HG03442 (cell line): ENCODE data around the gene GPR18.
"Not testable (repeated sequence)": the region's sequence is repeated elsewhere in the genome, so short reads cannot be mapped to it uniquely, and the experiment has no call there.

Experiments
- ATAC-seq: cut with Tn5 transposase; IDR thresholded peaks from one replicate; pipeline ENCODE4 v1.9.1; 2021; ENCODE audit warnings: mild to moderate bottlenecking, moderate library complexity; ENCODE audit not compliant: unreplicated experiment

The GPR18 gene

DNA sequence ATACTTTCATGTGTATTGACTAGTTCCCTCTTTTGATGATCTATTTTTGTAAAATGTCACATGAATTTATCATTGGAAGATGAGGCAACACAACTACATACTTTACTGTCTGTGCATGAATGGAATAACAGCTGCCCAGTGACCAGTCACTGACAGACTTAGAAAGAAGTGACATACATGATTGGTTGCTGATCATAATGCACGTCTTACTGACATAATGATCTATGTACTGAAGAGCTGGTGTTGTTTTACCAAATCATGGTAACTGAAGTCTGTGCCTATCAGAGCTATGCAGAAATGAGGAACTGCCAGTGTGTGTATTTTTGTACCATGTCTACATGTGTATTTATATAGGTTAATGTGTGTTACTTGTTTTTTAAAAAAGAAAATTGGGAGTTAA lies 26.5 kb downstream of the GPR18 start:
- no peak for ATAC-seq

DNA sequence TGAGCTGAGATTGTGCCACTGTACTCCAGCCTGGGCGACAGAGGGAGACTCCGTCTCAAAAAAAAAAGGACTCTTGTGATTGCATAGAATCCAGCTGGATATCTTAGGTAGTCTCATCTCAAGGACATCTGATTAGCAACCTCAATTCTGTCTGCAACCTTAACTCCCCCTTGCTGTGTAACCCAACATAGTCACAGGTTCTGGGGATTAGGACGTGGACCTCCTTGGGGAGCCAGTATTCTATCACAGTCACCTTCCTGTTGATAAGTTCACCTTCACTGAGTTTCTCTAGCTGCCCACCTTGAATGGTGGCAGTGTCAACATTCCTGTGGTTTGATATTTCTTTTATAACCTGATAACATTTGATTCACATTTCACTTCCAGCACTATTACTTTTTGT lies 27.2 kb downstream of the GPR18 start:
- ATAC-seq: no peak

- not testable (repeated sequence) for ATAC-seq
Measured at GRCh38 chr13:99230588-99230987, 27.6 kb downstream of the GPR18 start.

- peak; percentile 92 for ATAC-seq
Measured at GRCh38 chr13:99228737-99229691, 29.2 kb downstream of the GPR18 start.

- no peak for ATAC-seq
Measured at GRCh38 chr13:99227909-99228688, 30.1 kb downstream of the GPR18 start.

DNA sequence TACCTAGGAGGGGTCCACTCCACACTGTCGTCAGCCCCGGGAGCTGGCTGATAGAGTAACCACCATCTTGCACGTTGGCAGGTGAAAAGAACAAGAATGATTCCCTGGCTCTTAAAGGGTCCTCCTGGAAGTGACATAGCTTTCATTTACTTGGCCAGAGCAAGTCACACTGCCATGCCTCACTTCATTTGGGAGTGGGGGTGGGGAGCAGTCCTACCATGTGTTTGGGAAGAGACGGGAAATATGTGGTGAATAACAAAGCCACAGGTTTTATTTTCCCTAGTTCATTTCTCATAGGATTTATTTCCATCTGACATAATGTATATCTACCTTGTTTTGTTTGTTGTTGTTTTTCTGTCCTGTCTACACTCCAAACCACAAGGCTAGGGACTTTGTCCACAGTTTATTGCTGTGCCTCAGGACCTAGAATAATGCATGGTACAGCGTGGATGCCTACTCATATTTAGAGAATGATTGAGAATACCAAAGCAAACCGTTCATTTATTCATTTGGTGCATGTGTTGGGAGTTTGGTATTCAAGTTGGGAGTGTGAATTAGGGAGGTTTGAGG lies 30.8 kb downstream of the GPR18 start:
- no peak for ATAC-seq

DNA sequence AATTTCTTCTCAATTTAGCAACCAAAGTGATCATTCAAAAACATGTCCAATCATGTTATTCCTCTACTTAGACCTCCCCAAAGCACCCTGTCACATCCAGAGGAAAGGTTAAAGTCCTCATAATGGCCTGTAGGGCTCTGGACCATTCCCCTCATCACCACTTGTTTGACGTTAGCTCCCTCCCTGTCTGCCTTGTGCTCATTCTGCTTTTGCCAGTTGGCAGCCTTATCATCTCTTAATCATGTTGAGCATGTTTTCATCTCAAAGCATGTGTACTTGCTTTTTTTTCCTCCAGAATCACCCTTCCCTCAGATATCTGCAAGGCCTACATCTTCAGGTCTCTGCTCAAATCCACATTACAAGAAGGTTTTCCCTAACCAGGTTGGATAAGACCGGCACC lies 31.7 kb downstream of the GPR18 start:
- ATAC-seq: no peak

- ATAC-seq: no peak
Measured at GRCh38 chr13:99225078-99225477, 33.1 kb downstream of the GPR18 start.

GRCh38 chr13:99224021-99224420 lies 34.2 kb downstream of the GPR18 start:
- no peak for ATAC-seq

- no peak for ATAC-seq
Measured at GRCh38 chr13:99223587-99223986, 34.6 kb downstream of the GPR18 start.

GRCh38 chr13:99221567-99222239 lies 36.5 kb downstream of the GPR18 start:
- no peak for ATAC-seq

DNA sequence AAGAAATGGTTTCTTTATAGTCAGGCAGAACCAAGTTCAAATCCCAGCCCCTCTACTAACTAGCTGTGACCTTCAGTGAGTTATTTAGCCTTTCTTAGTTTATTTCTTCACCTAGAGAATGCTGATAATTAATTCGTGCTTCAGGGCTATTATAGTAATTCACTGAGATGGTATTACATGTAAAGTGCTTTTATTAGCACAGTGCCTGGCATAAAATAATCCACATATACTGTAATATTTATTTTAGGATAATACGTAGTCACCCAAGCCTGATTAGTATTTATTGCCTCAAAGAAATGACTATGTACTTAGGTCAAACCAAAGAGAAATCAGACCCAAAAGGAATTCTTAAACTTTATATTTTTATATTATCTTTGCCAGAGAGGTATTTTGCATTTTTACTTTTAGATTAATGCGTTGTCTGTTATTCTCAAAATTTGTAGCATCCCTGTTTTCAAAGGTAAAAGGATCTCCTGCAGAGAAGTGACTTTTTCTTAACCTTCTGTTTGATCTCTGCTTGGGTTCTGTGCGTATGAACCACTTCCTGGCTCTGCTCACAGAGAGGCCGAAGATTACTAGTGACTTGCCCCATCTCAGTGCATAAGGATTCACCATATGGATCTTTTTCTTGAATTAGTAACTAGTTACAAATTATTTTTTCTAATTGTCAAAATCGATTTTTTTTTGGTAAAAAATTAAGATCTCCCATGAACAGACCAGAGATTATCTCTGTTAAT lies 37.8 kb downstream of the GPR18 start:
- no peak for ATAC-seq

DNA sequence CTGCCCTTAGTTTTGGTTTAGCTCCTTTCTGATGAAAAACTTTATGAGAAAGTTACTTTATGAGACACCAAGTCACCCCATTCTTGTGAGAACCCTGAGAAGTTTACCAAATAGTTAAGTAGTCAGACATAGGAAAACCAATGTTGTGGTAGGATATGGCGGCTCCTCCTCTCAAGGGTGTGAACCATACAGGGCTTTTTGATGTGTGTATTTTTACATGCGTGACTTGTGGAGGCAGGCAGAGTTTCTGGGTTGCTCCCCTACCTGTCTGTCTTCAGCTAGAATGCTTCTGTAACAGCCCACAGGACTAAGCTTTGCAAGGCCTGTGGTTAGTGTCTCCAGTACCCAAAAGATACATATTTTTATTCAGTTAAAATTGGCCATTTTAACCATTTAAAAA lies 39.2 kb downstream of the GPR18 start:
- ATAC-seq: peak; percentile 65

DNA sequence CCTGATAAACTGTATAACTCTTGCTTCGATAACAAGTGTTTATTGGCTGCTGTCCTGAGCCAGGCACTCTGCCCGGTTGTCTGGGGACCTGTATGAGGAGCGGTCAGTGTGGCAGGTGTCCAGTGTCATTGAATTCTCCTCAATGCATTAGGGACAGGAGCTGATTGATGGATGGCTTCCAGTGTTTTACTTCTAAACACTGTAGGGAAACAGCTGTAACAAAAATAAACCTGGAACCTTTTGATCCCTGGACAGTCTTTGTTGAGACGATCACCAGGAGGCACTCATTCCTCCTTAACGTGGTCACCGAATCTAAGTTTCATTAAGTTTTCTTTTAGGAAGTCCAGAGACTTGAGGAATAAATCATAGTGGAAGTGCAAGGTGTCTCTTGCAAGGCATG lies 39.6 kb downstream of the GPR18 start:
- ATAC-seq: no peak

- ATAC-seq: no peak
Measured at GRCh38 chr13:99218126-99218525, 40.1 kb downstream of the GPR18 start.

DNA sequence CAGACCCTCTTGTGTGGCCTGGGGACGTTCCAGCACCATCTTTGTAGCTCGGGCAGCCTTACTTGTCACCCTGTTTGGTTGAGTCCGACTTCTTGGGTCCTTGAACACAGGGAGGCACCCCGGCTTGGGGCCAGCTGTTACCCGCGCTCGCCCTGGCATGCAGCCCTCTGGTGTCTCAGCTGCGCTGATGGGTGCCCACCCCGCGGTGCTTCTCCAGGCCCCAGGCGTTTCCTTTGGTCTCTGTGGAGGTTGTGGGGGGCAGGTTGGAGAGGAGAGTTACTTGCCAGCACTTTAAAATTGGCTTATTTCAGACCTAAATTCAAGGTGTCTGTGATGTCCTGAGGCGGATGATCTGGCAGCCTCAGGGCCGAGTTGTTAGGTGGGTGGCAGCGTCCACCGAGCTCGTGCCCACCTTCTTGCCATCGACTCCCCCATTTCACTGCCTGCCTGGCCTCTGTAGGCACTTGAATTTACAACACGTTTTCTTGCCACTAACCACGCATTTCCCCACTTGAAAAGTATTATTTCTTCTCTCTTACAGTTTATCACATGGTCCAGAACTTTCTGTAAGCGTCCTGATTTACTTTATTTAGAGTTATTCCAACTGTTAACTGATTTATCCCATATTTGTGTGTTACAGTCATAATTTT lies 40.6 kb downstream of the GPR18 start:
- ATAC-seq: no peak

DNA sequence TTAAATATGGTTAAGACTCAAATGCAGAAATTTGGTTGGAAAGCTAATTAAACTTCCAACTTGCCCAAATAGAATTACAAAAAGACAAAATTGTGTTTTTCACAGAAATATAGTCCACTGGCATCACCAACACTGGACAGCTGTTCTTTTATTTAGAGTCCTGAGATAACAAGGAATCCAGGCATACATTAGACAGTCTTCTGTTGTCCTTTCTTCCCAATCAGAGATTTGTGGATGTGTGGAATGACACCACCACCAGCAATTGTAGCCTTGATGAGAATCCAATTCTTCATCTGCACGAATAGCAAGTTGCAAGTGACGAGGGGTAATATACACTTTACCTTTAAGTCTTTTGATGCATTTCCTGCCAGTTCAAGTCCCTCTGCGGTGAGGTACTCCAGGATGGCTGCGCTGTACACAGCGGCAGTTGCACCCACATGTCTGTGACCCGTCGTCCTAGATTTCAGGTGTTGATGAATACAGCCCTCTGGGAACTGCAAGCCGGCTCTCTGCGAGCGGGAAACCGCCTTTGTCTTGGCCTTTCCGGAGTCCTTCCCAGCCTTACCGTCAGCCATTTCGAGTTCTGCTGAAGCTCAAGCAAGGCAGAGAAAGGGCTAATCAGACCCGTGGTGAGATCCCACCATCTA lies 42.9 kb downstream of the GPR18 start:
- no peak for ATAC-seq

DNA sequence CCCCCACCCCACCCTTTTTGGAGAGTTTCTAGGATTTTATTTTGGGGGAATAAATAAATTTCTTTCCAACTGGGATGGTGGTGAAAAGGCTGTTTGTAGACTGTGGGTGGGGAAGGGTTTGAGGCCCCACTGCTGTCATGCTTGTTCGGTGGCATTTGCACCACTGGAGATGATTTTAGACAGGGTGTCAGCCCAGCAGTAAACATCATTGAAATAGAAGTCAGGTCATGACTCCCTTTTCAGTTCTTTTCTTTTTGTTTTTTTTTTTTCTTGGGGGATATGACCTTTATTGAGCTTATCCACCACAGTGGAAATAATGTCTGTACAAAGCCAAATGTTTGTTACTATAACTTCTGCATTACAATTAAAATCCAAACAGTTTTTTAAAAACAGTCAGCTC lies 43.4 kb downstream of the GPR18 start:
- no peak for ATAC-seq

DNA sequence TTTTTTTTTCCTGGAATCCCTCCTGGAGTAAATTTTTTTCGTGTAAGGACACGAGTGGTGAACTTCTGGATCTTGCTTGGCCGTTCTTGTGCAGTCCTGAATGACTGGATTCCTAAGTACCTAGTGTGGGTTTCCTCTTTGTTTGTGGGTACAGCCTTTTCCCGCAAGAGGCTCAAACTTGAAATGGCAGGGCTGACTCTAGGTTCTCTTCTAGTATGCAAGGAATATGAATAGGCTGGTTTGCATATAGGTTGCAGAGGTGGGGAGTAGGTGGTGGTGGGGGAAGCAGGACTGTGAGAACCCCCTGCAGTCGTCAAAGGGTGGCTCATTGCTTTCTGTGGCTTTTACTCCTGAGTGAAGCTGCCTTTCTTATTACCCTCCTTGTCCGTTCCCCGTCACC lies 43.9 kb downstream of the GPR18 start:
- peak; percentile 75 for ATAC-seq
